Muscle layer of colon (tissue), 2 donors: ENCODE results near the gene IL18RAP.

Experiments used
- H3K27ac ChIP-seq: one replicate; pipeline ENCODE4 v1.7.0; 2013; ENCODE audit warnings: low read depth, mild to moderate bottlenecking, low read length, moderate library complexity
- H3K27me3 ChIP-seq, 2 donors: one replicate each; pipeline ENCODE4 v1.7.0; 2013; ENCODE audit warnings: low read length in 2 of 2, mild to moderate bottlenecking in 2 of 2; ENCODE audit not compliant: insufficient read depth in 2 of 2, control insufficient read depth in 1 of 2
- H3K36me3 ChIP-seq: one replicate; pipeline ENCODE4 v1.7.0; 2013; ENCODE audit warnings: mild to moderate bottlenecking, low read length; ENCODE audit not compliant: insufficient read depth
- H3K4me1 ChIP-seq: one replicate; pipeline ENCODE4 v1.7.0; 2013; ENCODE audit warnings: mild to moderate bottlenecking, low read length; ENCODE audit not compliant: insufficient read depth
- H3K4me3 ChIP-seq, 2 donors: one replicate each; pipeline ENCODE4 v1.7.0; 2013; ENCODE audit warnings: low read length in 2 of 2, low read depth in 1 of 2, mild to moderate bottlenecking in 1 of 2, moderate library complexity in 1 of 2
- H3K9ac ChIP-seq: one replicate; pipeline ENCODE4 v1.7.0; 2013; ENCODE audit warnings: low read length
- H3K9me3 ChIP-seq: one replicate; pipeline ENCODE4 v1.7.0; 2013; ENCODE audit warnings: mild to moderate bottlenecking, low read length
- donor health status: abdominal sarcoma.
- donor health status: Adenocarcinoma of cecum.

Gene IL18RAP

DNA sequence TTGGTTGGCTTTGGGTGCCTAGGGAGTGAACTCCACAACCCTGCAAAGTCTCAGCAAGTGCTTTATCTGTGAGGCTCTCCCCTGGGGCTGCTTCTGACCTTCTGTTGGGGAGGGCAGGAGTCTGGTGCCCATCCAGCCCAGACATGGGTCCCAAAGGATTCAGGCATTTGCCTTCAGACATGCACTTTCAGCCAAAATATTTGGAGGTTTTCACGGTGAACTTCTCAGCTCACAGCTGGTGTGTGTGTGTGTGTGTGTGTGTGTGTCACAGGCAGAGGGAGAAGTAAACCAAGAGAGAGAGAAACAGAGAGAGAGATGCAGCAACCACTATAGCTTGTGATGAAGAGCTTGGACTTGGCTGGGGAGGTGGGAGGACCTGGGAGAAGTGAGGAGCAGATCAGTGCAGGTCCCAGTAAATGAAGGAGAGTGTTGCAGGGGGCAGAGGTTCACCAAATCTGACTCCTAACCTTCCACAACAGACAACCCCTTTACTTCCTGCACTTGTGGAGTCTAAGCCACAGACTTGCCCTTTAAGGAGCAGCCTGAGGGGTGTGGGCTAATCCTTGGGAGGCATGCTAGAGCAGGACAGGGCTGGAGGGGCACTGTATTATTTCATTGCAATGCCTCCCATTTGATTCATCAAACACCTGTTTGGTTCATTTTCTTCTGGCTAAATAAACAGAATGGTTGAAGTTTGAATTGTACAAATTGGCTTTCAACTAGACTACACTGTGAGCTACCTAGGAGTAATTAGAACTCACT is 64.2 kb downstream of the IL18RAP start:
- Histone ChIP-seq H3K9ac (no peak overlapping the region), H3K4me3 (no peak overlapping the region), H3K36me3 (no peaks in the 10 kb centered on the region), H3K27me3 (no peaks in the 10 kb centered on the region), H3K27ac (no peak overlapping the region), H3K9me3 (no peaks in the 10 kb centered on the region), H3K4me1 (no peaks in the 10 kb centered on the region)

DNA sequence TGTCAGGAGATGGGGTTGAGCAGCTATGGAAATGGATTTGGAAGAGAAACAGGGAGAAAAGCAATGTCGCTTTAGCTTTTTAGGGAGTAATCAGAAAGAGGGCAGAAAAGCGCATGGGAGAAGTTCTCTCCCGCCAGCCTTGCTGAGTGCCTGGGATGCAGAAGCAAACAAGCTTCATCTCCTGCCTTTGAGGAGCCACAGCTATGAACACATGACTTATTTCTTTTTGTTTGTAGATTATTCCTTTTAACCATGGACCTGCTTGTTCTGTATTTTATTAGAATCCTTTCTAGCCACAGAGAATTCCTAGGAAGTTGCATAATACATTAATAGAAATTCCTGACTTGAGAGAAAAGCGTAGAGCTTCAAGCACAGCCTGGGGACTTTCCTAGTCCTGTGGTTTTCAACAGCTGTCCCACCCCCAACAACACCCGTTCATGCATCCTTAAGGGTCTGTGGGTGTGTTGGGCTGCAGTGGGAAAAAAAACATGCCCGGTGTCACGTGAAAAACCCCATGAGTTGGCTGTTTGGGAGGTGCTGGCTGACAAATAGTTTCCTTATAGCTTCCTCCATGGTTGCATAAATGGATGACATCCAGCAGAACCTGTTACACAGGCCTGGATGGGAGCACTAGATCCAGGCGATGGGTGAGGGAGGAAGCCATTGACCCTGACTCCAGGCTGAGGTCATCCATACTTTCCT is 65.0 kb downstream of the IL18RAP start:
- H3K27ac ChIP-seq: no peak overlapping the region
- H3K36me3 ChIP-seq: no peaks in the 10 kb centered on the region
- no peak overlapping the region for H3K4me3 ChIP-seq
- no peak overlapping the region for H3K9ac ChIP-seq
- no peaks in the 10 kb centered on the region for H3K9me3 ChIP-seq
- H3K27me3 ChIP-seq: no peaks in the 10 kb centered on the region
- no peaks in the 10 kb centered on the region for H3K4me1 ChIP-seq

DNA sequence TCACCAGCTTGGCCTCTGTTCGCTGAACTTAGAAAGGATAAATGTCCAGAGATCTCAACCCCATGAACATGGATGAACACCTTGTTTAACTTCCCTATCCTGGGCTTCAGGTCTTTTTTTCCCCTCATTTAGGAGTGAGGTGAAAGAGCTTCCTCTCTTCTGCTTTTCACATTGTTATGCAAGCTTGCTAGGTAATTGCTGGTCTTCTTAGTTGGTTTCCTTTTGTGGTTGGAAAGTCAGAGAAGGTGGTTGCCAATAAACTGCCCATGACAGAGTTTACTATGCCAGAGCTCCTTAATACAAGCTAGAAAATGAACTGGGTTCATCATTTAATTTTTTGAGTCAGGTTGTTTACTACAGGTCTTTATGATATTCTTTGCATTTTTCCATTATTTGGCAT is 66.7 kb downstream of the IL18RAP start:
- no peak overlapping the region for H3K27ac ChIP-seq
- no peak overlapping the region for H3K9ac ChIP-seq
- H3K27me3 ChIP-seq: no peaks in the 10 kb centered on the region
- no peaks in the 10 kb centered on the region for H3K4me1 ChIP-seq
- H3K36me3 ChIP-seq: no peaks in the 10 kb centered on the region
- no peaks in the 10 kb centered on the region for H3K9me3 ChIP-seq
- H3K4me3 ChIP-seq: no peak overlapping the region

DNA sequence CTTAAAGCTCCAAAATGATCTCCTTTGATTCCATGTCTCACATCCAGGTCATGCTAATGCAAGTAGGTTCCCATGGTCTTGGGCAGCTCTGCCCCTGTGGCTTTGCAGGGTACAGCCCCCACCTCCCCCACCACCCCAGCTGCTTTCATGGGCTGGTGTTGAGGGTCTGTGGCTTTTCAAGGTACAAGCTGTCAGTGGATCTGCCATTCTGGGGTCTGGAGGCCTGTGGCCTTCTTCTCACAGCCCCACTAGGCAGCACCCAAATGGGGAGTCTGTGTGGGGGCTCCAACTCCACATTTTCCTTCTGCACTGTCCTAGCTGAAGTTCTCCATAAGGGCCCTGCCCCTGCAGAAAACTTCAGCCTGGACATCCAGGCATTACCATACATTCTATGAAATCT is 69.0 kb downstream of the IL18RAP start:
- Histone ChIP-seq H3K27ac (no peak overlapping the region), H3K36me3 (no peaks in the 10 kb centered on the region), H3K9me3 (no peaks in the 10 kb centered on the region), H3K4me3 (no peak overlapping the region), H3K9ac (no peak overlapping the region), H3K4me1 (no peaks in the 10 kb centered on the region), H3K27me3 (no peaks in the 10 kb centered on the region)

DNA sequence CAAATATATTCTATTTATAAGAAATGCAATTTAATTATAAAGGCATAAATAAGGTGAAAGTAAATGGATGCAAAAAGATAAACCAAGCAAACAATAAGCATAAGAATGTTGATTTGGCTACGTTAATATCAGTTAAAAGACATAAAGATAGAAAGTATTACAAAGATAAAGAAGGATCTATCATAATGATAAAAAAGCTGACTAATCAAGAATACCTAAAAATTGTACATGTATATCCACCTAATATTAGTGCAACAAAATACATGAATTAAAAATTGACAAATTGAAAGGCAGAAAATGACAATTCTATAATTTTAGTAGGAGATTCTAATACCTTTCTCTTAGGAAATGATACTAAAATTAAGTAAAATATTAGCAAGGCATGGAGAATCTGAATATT is 71.6 kb downstream of the IL18RAP start:
- Histone ChIP-seq H3K9ac (no peak overlapping the region), H3K4me1 (no peaks in the 10 kb centered on the region), H3K4me3 (no peak overlapping the region), H3K27me3 (no peaks in the 10 kb centered on the region), H3K27ac (no peak overlapping the region), H3K36me3 (no peaks in the 10 kb centered on the region), H3K9me3 (no peaks in the 10 kb centered on the region)

DNA sequence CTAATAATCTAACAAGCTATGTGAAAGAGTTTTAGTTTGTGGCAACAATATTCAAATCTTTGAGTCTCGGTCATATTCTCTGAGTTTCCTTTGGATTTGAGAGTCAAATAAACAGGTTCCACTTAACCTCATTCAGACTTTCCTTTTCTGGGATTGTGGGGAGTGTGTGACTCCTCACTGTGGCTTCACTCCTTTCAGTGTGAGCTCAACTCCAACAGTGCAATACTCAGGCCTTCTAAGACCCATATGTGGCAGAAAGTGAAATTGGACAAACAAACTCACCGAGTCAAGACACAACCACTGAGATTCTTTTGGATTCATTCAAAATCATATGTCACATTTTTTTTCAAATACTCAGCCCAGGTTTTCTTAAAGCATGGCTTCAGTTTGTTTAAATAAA is 75.5 kb downstream of the IL18RAP start:
- Histone ChIP-seq H3K4me1 (no peaks in the 10 kb centered on the region), H3K27ac (no peak overlapping the region), H3K36me3 (no peaks in the 10 kb centered on the region), H3K9ac (no peak overlapping the region), H3K4me3 (no peak overlapping the region), H3K27me3 (no peaks in the 10 kb centered on the region), H3K9me3 (no peaks in the 10 kb centered on the region)

DNA sequence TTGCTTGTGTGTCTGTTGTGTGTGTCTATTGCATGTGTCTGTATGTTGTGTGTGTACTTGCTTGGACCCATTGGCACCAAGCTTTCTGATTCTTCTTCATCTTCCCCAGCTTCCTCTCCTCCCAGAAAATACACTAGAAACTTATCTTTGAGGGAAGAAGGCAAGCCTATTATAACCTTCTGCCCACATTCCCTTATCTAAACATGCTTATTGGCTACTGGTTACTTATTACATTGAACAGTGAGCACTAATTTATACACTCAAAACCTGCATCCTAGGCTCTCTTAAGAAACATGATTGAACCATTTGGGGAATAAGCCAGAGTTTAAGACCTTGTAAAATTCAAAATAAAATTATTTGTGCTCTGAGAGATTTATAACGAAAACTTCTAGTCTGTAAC is 76.6 kb downstream of the IL18RAP start:
- Histone ChIP-seq H3K36me3 (no peaks in the 10 kb centered on the region), H3K4me3 (no peak overlapping the region), H3K27ac (no peak overlapping the region), H3K27me3 (no peaks in the 10 kb centered on the region), H3K9me3 (no peaks in the 10 kb centered on the region), H3K4me1 (no peaks in the 10 kb centered on the region), H3K9ac (no peak overlapping the region)
